Activated CD8-positive, alpha-beta memory T cell treated with anti-CD3 and anti-CD28 coated beads for 36 hours (primary cell): ENCODE results near the gene DENND4C. TPM values are rescaled to one million over a fixed set of nuclear protein-coding genes. Genes with fewer than 3 reads are reported as not detected.
"Not testable (repeated sequence)": the region's sequence is repeated elsewhere in the genome, so short reads cannot be mapped to it uniquely, and the experiment has no call there.

Experiments used
- CTCF ChIA-PET: fragments of 350-600 bp; sonication (Branson Sonifier 250); formaldehyde crosslinking; loops from one replicate; lab custom pipeline; 2021; ENCODE audit warnings: antibody characterized with exemption; lab: Charles Lee
- POLR2A ChIA-PET: fragments of 350-600 bp; sonication (Branson Sonifier 250); formaldehyde crosslinking; loops from one replicate; lab custom pipeline; 2021; ENCODE audit warnings: antibody characterized with exemption; lab: Charles Lee
- total RNA-seq, 2 experiments: library from RNA; stranded (reverse); gene quantifications; one replicate each; pipeline ENCODE4 v1.2.3, GENCODE V29; 2021

DENND4C gene
- total RNA-seq, 2 experiments from 2014 or later, result 12.1 to 12.8 TPM

DNA sequence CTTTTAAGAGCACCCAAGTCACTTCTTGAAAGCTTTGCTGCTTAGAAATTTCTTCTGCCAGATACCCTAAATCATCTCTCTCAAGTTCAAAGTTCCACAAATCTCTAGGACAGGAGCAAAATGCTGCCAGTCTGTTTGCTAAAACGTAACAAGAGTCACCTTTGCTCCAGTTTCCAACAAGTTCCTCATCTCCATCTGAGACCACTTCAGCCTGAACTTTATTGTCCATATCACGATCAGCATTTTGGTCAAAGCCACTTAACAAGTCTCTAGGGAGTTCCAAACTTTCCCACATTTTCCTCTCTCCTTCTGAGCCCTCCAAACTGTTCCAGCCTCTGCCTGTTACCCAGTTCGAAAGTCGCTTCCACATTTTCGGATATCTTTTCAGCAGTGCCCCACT is 21.1 kb downstream of the DENND4C start:
- POLR2A ChIA-PET, result not testable (repeated sequence)
- CTCF ChIA-PET, result interaction anchor here (0.6 kb wide), 1 partner anchor 138 kb away, joined by 3 read pairs; no protein-coding TSS in a partner anchor

DNA sequence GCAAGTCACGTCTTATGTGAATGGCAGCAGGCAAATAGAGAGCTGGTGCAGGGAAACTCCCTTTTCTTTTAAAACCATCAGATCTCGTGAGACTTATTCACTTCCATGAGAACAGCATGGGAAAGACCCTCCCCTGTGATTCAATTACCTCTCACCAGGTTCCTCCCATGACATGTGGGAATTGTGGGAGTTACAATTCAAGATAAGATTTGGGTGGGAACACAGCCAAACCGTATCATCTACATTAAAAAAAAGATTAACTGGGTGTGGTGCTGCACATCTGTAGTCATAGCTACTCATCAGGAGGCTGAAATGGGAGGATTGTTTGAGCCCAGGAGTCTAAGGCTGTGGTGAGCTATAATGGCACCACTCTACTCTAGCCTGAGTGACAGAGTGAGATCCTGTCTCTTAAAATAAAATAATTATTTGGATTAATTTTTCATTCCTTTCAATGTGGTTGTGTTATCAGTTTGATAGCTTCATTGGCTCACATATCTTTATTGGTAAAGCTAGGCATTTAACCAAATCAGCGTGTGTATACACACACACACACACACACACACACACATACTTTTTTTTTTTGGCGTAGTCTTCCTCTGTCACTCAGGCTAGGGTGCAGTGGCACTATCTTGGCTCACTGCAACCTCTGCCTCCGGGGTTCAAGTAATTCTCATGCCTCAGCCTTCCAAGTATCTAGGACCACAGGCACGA is 21.8 kb downstream of the DENND4C start:
- CTCF ChIA-PET, result no interaction called here
- POLR2A ChIA-PET, result no interaction called here

DNA sequence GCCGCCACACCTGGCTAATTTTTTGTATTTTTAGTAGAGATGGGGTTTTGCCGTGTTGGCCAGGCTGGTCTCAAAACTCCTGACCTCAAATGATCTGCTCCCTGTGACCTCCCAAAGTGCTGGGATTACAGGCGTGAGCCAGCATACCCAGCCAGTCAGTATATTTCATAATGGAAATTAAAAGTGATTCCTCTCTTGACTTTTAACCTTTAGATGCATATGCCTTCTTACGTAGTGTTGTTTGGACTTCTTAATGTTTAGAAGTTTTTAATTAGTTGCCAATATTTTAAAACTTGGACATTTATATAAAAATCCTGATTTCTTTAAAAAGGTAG is 22.4 kb downstream of the DENND4C start:
- ChIA-PET CTCF (no interaction called here), POLR2A (no interaction called here)

DNA sequence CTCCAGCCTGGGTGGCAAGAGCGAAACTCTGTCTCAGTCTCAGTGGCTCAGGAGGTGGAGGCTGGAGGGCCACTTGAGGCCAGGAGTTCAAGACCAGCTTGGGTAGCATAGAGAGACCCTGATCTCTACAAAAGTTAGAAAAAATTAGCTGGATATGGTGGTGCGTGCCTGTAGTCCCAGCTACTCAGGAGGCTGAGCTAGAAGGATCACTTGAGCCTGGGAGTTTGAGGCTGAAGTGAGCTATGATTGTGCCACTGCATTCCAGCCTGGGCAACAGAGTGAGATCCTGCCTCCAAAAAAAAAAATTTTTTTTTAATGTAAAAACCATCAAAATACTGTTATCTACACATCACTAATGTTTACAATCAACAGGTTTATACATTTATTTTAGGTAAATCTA is 24.6 kb downstream of the DENND4C start:
- ChIA-PET CTCF (no interaction called here), POLR2A (no interaction called here)

DNA sequence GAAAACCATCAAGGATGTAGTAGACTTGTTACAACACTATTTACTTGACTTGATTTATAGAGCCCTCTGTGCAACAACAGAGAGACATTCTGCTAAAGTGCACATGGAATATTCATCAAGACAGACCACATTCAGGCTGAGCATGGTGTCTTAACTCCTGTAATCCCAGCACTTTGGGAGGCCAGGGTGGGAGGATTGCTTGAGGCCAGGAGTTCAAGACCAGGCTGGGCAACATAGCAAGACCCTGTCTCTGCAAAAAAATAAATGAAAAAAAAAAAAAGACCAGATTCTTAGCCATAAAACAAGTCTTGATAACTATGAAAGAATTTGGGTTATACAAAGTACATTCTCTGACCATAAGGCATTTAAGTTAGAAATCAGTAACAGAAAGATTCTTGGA is 25.3 kb downstream of the DENND4C start:
- ChIA-PET POLR2A (no interaction called here), CTCF (no interaction called here)

DNA sequence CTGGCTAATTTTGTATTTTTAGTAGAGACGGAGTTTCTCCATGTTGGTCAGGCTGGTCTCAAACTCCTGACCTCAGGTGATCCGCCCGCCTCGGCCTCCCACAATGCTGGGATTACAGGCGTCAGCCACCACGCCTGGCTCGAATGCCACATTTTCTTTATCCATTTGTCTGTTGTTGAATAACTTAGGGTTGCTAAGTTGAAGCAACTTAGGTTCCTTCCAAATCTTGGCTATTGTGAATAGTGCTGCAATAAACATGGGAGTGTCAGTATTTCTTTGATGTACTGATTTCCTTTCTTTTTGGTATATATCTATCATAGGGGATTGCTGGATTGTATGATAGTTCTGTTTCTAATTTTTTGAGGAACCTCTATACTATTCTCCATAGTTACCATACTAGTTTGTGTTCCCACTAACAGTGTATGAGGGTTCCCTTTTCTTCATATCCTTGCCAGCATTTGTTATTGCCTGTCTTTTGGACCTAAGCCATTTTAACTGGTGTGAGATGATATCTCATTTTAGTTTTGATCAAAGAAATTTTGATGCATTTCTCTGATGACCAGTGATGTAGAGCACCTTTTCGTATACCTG is 29.3 kb downstream of the DENND4C start:
- POLR2A ChIA-PET, result not testable (repeated sequence)
- CTCF ChIA-PET, result interaction anchor here (0.5 to 0.7 kb wide), 2 partner anchors 62 to 1081 kb away, joined by 3 read pairs; no protein-coding TSS in a partner anchor

DNA sequence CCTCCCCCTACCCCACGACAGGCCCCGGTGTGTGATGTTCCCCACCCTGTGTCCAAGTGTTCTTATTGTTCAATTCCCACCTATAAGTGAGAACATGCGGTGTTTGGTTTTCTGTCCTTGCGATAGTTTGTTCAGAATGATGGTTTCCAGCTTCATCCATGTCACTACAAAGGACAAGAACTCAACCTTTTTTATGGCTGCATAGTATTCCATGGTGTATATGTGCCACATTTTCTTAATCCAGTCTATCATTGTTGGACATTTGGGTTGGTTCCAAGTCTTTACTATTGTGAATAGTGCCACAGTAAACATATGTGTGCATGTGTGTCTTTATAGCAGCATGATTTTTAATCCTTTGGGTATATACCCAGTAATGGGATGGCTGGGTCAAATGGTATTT is 35.1 kb downstream of the DENND4C start:
- POLR2A ChIA-PET, CTCF ChIA-PET: not testable (repeated sequence)

DNA sequence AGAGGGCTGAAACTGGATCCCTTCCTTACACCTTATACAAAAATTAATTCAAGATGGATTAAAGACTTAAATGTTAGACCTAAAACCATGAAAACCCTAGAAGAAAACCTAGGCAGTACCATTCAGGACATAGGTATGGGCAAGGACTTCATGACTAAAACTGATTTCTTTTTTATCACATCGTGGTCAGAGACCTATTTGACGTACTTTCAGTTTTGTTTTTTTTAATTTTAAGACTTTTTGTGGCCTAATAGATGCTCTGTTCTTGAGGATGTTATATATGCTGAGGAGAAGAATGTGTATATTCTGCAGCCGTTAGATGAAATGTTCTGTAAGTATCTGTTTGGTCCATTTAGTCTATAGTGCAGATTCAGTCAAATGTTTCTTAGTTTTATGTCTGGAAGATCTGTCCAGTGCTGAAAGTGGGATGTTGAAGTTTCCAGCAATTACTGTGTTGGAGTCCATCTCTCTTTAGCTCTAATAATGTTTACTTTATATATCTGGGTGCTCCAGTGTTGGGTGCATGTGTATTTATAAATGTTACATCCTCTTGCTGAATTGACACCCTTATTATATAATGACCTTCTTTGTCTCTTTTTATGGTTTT is 36.4 kb downstream of the DENND4C start:
- POLR2A ChIA-PET, CTCF ChIA-PET: not testable (repeated sequence)

DNA sequence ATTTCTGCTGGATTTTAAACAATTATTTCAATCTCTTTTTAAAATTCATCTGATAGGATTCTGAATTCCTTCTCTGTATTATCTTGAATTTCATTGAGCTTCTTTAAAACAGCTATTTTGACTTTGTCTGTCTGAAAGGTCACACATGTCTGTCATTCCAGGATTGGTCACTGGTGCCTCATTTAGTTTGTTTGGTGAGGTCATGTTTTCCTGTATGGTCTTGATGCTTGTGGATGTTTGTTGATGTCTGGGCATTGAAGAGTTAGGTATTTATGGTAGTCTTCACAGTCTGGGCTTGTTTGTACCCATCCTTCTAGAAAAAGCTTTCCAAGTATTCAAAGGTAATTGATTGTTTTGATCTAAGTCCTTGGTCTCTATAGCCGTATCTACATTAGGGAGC is 39.1 kb downstream of the DENND4C start:
- POLR2A ChIA-PET, result no interaction called here
- CTCF ChIA-PET, result interaction anchor here (0.6 to 0.9 kb wide), 2 partner anchors 94 to 195 kb away, joined by 3 read pairs; no protein-coding TSS in a partner anchor

DNA sequence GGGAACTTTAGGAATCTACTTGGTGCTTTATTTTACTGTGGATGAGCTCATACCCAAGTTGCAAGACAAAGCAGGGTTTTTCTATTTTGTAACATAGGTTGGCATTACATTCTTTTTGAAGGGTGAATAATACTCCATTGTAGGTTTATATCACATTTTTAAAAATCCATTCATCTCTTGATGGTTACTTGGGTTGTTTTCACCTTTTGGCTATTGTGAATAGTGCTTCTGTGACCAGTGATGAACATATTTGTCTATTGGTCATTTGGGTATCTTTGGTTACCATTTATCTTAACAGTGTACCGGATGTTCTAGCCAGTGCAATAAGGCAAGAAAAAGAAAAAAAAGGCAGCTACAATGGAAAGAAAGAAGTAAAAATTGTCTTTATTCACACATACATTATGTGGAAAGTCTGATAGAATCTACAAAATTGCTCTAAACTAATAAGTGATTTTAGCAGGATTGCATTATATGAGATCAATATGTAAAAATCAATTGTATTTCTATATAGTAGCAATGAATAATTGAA is 40.0 kb downstream of the DENND4C start:
- POLR2A ChIA-PET, result no interaction called here
- CTCF ChIA-PET, result interaction anchor here (0.6 to 0.9 kb wide), 2 partner anchors 36 to 194 kb away, joined by 3 to 5 read pairs; no protein-coding TSS in a partner anchor

DNA sequence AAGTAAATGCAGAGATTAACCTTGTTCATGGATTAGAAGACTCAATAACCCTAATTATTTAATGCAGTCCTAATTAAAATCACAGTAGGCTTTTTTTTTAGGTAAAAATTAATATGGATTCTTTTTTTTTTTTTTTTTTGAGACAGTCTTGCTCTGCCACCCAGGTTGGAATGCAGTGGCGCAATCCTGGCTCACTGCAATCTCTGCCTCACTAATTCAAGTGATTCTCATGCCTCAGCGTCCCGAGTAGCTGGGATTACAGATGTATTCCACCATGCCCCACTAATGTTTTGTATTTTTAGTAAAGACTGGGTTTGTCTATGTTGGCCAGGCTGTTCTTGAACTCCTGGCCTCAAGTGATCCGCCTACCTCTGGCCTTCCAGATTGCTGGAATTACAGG is 40.6 kb downstream of the DENND4C start:
- ChIA-PET POLR2A (no interaction called here), CTCF (interaction anchor here (0.6 to 0.7 kb wide), 2 partner anchors 16 to 432 kb away, joined by 3 read pairs; no protein-coding TSS in a partner anchor)

DNA sequence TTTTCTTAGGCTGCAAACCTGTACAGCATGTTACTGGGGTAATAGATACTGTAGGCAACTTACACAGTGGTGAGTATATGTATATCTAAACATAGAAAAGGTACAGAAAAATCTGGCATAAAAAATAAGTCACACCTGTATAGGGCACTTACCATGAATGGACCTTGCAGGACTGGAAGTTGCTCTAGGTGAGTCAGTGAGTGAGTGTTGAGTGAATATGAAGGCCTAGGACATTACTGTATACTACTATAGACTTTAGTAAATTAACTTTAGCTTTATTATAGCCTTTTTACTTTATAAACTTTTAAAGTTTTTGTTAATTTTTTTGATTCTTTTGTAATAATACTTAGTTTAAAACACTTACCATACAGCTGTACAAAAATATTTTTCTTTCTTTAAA is 51.3 kb downstream of the DENND4C start:
- ChIA-PET CTCF (interaction anchor here (0.7 to 0.9 kb wide), 2 partner anchors 14 to 52 kb away, joined by 4 to 6 read pairs; partner anchors contain the start of gene DENND4C), POLR2A (no interaction called here)

DNA sequence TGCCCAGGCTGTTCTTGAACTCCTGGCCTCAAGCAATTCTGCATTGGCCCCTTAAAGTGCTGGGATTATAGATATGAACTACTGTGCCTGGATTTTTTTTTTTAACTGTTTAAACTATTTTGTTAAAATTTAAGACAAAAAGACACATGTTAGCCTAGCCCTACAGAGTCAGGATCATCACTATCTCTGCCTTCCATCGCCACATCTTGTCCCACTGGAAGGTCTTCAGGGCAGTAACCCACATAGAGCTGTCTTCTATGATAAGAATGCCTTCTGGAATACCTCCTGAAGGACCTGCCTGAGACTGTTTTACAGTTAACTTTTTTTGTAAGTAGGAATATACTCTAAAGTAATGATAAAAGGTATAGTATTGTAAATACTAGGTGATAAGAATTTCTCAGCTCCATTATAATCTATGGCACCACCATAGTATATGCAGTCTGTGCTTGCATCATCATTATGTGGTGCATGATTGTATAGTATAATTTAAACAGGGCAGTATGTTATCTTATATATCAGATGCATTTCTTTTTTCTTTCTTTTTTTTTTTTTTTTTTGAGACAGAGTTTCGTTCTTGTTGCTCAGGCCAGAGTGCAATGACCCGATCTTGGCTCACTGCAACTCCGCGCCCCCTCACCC is 52.7 kb downstream of the DENND4C start:
- ChIA-PET POLR2A (no interaction called here), CTCF (no interaction called here)

DNA sequence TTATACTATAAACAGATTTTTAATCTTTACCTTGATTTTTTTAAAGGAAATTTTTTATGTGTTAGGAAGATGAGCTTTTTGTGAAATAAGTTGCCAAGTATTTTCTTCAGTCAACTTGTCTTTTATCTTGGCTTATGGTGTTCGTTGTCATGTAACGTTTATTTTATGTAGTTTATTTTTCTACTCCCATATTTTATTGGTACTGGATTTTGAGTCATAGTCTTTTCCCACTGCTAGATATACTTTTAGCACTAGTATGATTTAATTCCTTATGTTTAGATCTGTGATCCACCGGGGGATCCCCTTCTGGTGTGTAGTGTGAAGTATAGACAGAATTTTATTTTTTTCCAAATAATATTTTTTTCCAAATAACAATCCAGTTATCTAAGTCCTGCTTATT is 54.2 kb downstream of the DENND4C start:
- ChIA-PET CTCF (no interaction called here), POLR2A (no interaction called here)

DNA sequence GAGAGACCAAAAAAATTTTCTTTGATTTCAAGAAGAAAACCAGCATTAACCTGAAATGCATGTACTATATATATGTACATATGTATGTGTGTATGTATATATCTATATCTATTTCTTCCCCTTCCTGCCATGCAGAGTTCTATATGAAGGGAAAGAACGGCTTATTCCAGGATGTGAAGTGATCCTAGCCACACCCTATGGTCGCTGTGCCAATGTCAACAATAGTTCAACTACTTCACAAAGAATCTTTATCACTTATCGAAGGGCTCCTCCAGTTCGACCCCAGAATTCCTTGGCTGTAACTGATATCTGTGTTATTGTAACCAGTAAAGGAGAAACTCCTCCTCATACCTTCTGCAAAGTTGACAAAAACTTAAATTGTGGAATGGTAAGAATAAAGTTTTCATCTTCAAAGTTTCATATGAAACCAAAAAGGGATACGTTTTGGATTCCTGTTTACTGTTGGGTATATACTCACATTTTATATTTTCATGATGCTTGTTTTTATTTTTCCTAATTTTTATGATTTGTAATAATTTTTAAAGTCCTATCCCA is 56.2 kb downstream of the DENND4C start:
- POLR2A ChIA-PET, result no interaction called here
- CTCF ChIA-PET, result no interaction called here

DNA sequence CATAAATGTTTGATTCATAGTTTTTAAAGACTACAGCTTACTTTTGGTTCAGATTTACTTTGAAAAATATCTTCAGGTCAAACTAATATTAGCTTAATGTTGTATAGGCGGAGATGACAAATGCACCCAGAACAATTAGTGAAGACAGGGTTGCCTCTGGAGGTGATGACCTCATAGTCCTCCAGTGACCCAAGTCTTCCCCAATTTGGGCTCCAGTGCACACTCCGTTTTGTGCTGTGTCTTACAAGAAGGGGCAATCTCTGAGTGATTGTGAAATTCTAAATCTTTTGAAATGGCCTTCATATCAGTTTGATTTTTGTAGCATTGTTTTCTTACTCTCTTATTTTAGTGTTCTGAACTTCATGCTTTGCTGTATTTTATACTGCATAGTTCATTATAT is 57.6 kb downstream of the DENND4C start:
- POLR2A ChIA-PET, result no interaction called here
- CTCF ChIA-PET, result no interaction called here

DNA sequence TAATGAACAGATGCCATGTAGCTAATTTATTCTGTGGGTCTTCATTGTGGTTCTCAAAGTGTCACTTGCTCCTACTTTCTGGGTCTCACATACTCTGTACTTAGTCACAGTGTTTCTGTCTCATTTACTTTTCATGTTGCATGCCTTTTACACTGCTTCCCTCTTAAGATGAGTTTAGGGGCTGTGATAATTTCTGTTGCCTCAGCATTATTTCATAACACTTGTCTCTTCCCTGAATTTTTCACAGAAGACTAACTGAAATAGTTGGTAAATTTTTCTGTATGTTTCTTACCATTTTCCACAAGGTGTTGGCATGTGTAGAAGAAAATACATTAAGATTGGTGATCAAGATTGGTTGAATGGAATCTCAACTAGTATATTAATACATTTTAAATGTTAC is 59.6 kb downstream of the DENND4C start:
- CTCF ChIA-PET, result interaction anchor here (0.7 kb wide), 1 partner anchor 958 kb away, joined by 3 read pairs; no protein-coding TSS in a partner anchor
- POLR2A ChIA-PET, result no interaction called here

DNA sequence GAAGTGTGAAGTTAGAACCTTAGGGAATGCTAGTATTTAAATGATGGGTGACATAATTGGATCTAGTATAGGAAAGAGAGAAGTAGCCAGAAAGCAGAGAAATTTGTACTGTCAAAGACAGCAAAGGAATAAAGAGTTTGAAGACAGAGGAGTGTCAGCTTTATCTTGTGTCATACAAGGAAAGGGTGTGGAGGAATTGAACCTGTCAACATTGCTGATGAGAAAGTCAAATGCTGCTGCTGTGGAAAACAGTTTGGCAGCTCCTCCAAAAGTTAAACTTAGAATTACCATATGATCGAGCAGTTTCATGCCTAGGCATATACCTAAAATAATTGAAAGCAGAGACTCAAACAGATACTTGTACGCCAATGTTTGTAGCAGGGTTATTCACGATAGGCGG is 63.7 kb downstream of the DENND4C start:
- CTCF ChIA-PET, result no interaction called here

DNA sequence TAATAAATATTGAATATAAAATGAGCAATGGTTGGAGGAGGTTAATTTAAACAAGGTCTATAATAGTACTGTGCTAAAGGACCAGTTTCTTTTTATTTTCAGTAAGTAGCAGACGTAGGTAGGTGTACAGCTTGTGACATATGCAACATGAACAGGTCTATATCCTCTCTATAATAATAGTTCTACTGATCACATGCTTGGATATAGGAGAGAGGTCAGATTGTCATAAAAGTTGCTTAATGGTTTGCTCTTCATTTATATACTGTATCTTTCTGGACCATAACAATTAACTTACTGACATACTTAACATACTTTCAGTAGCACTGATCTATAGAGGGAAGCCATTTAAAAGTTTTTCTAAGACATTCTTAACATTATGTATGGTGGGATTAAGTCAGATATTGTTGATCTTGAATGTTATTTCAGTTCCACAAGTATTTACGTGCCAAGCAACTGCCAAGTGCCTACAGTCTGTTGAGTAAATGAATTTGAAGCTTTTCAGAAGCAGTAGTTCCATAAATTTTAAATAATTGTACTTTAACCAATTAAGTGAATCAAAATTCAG is 68.0 kb downstream of the DENND4C start:
- ChIA-PET POLR2A (no interaction called here), CTCF (no interaction called here)

More for the DNA sequence above, 63.7 kb downstream of the DENND4C start:
- POLR2A ChIA-PET, result no interaction called here
